Measurements from ENCODE around the gene DPH2.

DPH2 gene

GRCh38 chr1:43931711-43932660 is 37.8 kb upstream of the DPH2 start:
- no peak overlapping the region for H3K4me3 ChIP-seq (ENCODE audit: low read length, poor library complexity, severe bottlenecking)
- no peaks in the 10 kb centered on the region for H3K27me3 ChIP-seq (ENCODE audit: insufficient read depth, low read length, poor library complexity, severe bottlenecking)
- TF ChIP-seq EZH2phosphoT487 (IDR thresholded peaks at IDR 0.05; ENCODE audit: borderline replicate concordance): no peak
- TF ChIP-seq, protein P1, sequence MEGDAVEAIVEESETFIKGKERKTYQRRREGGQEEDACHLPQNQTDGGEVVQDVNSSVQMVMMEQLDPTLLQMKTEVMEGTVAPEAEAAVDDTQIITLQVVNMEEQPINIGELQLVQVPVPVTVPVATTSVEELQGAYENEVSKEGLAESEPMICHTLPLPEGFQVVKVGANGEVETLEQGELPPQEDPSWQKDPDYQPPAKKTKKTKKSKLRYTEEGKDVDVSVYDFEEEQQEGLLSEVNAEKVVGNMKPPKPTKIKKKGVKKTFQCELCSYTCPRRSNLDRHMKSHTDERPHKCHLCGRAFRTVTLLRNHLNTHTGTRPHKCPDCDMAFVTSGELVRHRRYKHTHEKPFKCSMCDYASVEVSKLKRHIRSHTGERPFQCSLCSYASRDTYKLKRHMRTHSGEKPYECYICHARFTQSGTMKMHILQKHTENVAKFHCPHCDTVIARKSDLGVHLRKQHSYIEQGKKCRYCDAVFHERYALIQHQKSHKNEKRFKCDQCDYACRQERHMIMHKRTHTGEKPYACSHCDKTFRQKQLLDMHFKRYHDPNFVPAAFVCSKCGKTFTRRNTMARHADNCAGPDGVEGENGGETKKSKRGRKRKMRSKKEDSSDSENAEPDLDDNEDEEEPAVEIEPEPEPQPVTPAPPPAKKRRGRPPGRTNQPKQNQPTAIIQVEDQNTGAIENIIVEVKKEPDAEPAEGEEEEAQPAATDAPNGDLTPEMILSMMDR (conservative IDR thresholded peaks at IDR 0.05; ENCODE audit: low read length): no peak
- no peaks in the 10 kb centered on the region for H4K20me1 ChIP-seq (ENCODE audit: insufficient read depth, low read length, poor library complexity, severe bottlenecking)
- H3F3A ChIP-seq (ENCODE audit: low read depth): no peaks in the 10 kb centered on the region
- no peaks in the 10 kb centered on the region for H3K9me3 ChIP-seq (ENCODE audit: insufficient read depth, low read depth, low read length)
- no peaks in the 10 kb centered on the region for H3K9me2 ChIP-seq (replicated peaks; ENCODE audit: low read depth, low read length)
- no peak overlapping the region for H3K9ac ChIP-seq (ENCODE audit: low read depth, low read length, poor library complexity, severe bottlenecking)
- H3K4me2 ChIP-seq (ENCODE audit: low read depth, low read length, poor library complexity, severe bottlenecking): no peak overlapping the region
- H2AFZ ChIP-seq (ENCODE audit: low read length): no peak overlapping the region
- H3K79me2 ChIP-seq (ENCODE audit: insufficient read depth, low read length): no peaks in the 10 kb centered on the region
- H3K4me1 ChIP-seq (ENCODE audit: insufficient read depth, low read length, poor library complexity, severe bottlenecking): no peaks in the 10 kb centered on the region
- H3K36me3 ChIP-seq (ENCODE audit: insufficient read depth, low read length): no peaks in the 10 kb centered on the region

DNA sequence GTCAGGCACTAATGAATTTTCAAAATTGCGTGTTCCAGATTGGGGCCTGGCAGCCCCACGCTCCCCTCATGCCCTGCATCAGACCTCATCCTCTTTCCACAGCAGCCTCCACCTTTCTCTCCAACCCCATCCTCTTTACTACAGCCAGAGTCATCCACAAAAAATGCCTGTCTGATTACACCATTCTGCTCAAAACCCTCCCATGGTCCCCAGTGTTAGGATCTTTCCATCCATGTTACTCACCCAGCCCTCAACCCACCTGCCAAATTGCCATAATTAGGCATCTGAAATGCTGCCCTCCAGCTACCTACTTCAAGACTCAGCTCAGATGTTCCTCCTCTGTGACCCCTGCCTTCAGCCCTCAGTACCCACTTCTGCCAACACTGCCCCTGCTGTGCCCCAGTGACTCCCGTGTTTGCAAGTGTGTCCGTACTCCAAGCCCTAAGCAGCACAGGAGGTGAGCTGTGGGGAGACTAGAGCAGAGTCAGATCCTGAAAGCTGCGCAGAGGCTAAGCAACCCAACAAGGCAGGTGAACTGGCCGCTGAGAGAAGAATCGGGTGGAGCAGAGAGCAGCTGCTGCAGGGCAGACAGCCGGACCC is 36.9 kb upstream of the DPH2 start:
- H2AFZ ChIP-seq (ENCODE audit: low read length): no peak overlapping the region
- H3K4me1 ChIP-seq (ENCODE audit: insufficient read depth, low read length, poor library complexity, severe bottlenecking): no peaks in the 10 kb centered on the region
- no peaks in the 10 kb centered on the region for H3K79me2 ChIP-seq (ENCODE audit: insufficient read depth, low read length)
- H3K9me2 ChIP-seq (replicated peaks; ENCODE audit: low read depth, low read length): no peaks in the 10 kb centered on the region
- no peak overlapping the region for H3K4me3 ChIP-seq (ENCODE audit: low read length, poor library complexity, severe bottlenecking)
- H3K9me3 ChIP-seq (ENCODE audit: insufficient read depth, low read depth, low read length): no peaks in the 10 kb centered on the region
- H3K36me3 ChIP-seq (ENCODE audit: insufficient read depth, low read length): no peaks in the 10 kb centered on the region
- no peak overlapping the region for H3K9ac ChIP-seq (ENCODE audit: low read depth, low read length, poor library complexity, severe bottlenecking)
- no peaks in the 10 kb centered on the region for H3K27me3 ChIP-seq (ENCODE audit: insufficient read depth, low read length, poor library complexity, severe bottlenecking)
- H3F3A ChIP-seq (ENCODE audit: low read depth): no peaks in the 10 kb centered on the region
- no peaks in the 10 kb centered on the region for H4K20me1 ChIP-seq (ENCODE audit: insufficient read depth, low read length, poor library complexity, severe bottlenecking)
- H3K4me2 ChIP-seq (ENCODE audit: low read depth, low read length, poor library complexity, severe bottlenecking): no peak overlapping the region
- TF ChIP-seq, protein P1 (conservative IDR thresholded peaks at IDR 0.05; ENCODE audit: low read length): no peak

GRCh38 chr1:43933386-43934100 is 36.3 kb upstream of the DPH2 start, which contains the start of gene ARTN:
Gene ARTN, plus strand, starts transcription at chr1:43933801. Its CDS starts 1,856 bp downstream, at chr1:43935657.
- H3K79me2 ChIP-seq (ENCODE audit: insufficient read depth, low read length): no peaks in the 10 kb centered on the region
- H3K9ac ChIP-seq (ENCODE audit: low read depth, low read length, poor library complexity, severe bottlenecking): no peak within 1 kb of the TSS
- no peaks in the 10 kb centered on the region for H3F3A ChIP-seq (ENCODE audit: low read depth)
- no peak within 1 kb of the TSS for H2AFZ ChIP-seq (ENCODE audit: low read length)
- H4K20me1 ChIP-seq (ENCODE audit: insufficient read depth, low read length, poor library complexity, severe bottlenecking): no peaks in the 10 kb centered on the region
- no peaks in the 10 kb centered on the region for H3K9me3 ChIP-seq (ENCODE audit: insufficient read depth, low read depth, low read length)
- no peak within 1 kb of the TSS for H3K4me3 ChIP-seq (ENCODE audit: low read length, poor library complexity, severe bottlenecking)
- no peaks in the 10 kb centered on the region for H3K9me2 ChIP-seq (replicated peaks; ENCODE audit: low read depth, low read length)
- no peak within 1 kb of the TSS for H3K4me2 ChIP-seq (ENCODE audit: low read depth, low read length, poor library complexity, severe bottlenecking)
- no peaks in the 10 kb centered on the region for H3K27me3 ChIP-seq (ENCODE audit: insufficient read depth, low read length, poor library complexity, severe bottlenecking)
- no peaks in the 10 kb centered on the region for H3K4me1 ChIP-seq (ENCODE audit: insufficient read depth, low read length, poor library complexity, severe bottlenecking)
- TF ChIP-seq, protein P1 (conservative IDR thresholded peaks at IDR 0.05; ENCODE audit: low read length): no peak
- TF ChIP-seq EZH2phosphoT487 (IDR thresholded peaks at IDR 0.05; ENCODE audit: borderline replicate concordance): no peak
- H3K36me3 ChIP-seq (ENCODE audit: insufficient read depth, low read length): no peaks in the 10 kb centered on the region
